K562 (cell line): Measurements from ENCODE around the gene APOBEC3A. TPM values are rescaled to one million over a fixed set of nuclear protein-coding genes. Genes with fewer than 3 reads are reported as not detected.

Experiments
- CHD1 ChIP-seq: fragments of 200-600 bp; sonication (generic); IDR thresholded peaks from one replicate; pipeline ENCODE4 v1.6.1; 2012; ENCODE audit warnings: mild to moderate bottlenecking, moderate library complexity, low read length, inconsistent platforms
- EGR1 ChIP-seq: fragments of 450-650 bp; conservative IDR thresholded peaks from 2 replicates; pipeline ENCODE4 v1.6.1; 2017; ENCODE audit warnings: mild to moderate bottlenecking
- JUND ChIP-seq, 2 experiments: IDR thresholded peaks; 2 replicates in 1 of 2; 3 replicates in 1 of 2; pipeline ENCODE4 v1.6.1; 2011; ENCODE audit warnings: borderline replicate concordance in 2 of 2, low read depth in 2 of 2, low read length in 2 of 2, improper control_type of control experiment in 1 of 2, missing biosample characterization in 1 of 2, missing genetic modification characterization in 1 of 2, missing genetic modification reagents in 1 of 2
- POU5F1 ChIP-seq: fragments of 150-350 bp; IDR thresholded peaks from 2 replicates; pipeline ENCODE4 v1.6.1; 2014; ENCODE audit warnings: borderline replicate concordance, low read length, low read depth, mild to moderate bottlenecking; ENCODE audit not compliant: partially characterized antibody
- SRSF7 ChIP-seq: fragments of 200-400 bp; formaldehyde crosslinking; optimal IDR thresholded peaks from 2 replicates; pipeline ENCODE3; 2017; ENCODE audit warnings: mild to moderate bottlenecking, low read depth, low read length
- TCF7L2 ChIP-seq: fragments of 150-350 bp; IDR thresholded peaks from 2 replicates; pipeline ENCODE4 v1.6.1; 2016; ENCODE audit warnings: low read depth, mild to moderate bottlenecking, low read length, moderate library complexity
- ZBTB7A ChIP-seq: IDR thresholded peaks from 2 replicates; pipeline ENCODE4 v1.6.1; 2011; ENCODE audit warnings: low read depth, mild to moderate bottlenecking, low read length, moderate library complexity, borderline replicate concordance; ENCODE audit not compliant: control insufficient read depth
- polyA plus RNA-seq, 8 experiments: library from polyadenylated mRNA; depleted of rRNA in 4 of 8; stranded (reverse) in 5 of 8; unstranded in 3 of 8; fragments of >200 nt; fragmentation: Nextera tagmentation in 2 of 8; fragmentation: Illumina TruSeq in 1 of 8; extraction: Ambion mirVana in 2 of 8; extraction: Trizol in 1 of 8; gene quantifications; 2 replicates each; pipeline versions ENCODE4 v1.2.1 to v1.2.3, GENCODE V29; 2011 to 2014; ENCODE audit warnings: inconsistent platforms in 1 of 8, missing spikeins in 1 of 8
- total RNA-seq, 7 experiments: library from RNA; depleted of rRNA in 6 of 7; stranded (reverse); fragments of >200 nt in 6 of 7; fragmentation: Illumina TruSeq in 2 of 7; extraction: Trizol in 2 of 7; gene quantifications; 2 replicates each; pipeline versions ENCODE4 v1.2.1 to v1.2.3, GENCODE V29; 2011 to 2021; ENCODE audit warnings: low replicate concordance in 1 of 7
- TF ChIP-seq, protein P1 (sequence below): fragments of 150-350 bp; IDR thresholded peaks from 2 replicates; pipeline ENCODE4 v1.6.1; 2014; ENCODE audit warnings: low read depth, mild to moderate bottlenecking, low read length, borderline replicate concordance
- TF ChIP-seq, protein P2 (sequence below): IDR thresholded peaks from 3 replicates; pipeline ENCODE4 v1.6.1; 2011; ENCODE audit warnings: borderline replicate concordance, mild to moderate bottlenecking; ENCODE audit not compliant: insufficient read length, insufficient read depth
- TF ChIP-seq, protein P3 (sequence below): fragments of 200-800 bp; sonication (Bioruptor generic); IDR thresholded peaks from 2 replicates; pipeline ENCODE4 v1.6.1; 2017; ENCODE audit warnings: missing genetic modification characterization, missing compliant biosample characterization
- TF ChIP-seq, protein P4 (sequence below): fragments of 450-650 bp; IDR thresholded peaks from 2 replicates; pipeline ENCODE4 v1.6.1; 2016; ENCODE audit warnings: borderline replicate concordance
- TF ChIP-seq, protein P5 (sequence below), 2 experiments: fragments of 250-450 bp in 1 of 2; fragments of 450-650 bp in 1 of 2; sonication (Bioruptor Pico) in 1 of 2; IDR thresholded peaks; 2 replicates each; pipeline versions ENCODE4 v1.6.1 to v1.8.0; 2016 to 2021; ENCODE audit warnings: mild to moderate bottlenecking in 2 of 2, moderate library complexity in 2 of 2, missing compliant biosample characterization in 1 of 2, missing genetic modification characterization in 1 of 2

APOBEC3A gene
- total and polyA plus RNA-seq, 9 of the 15 experiments (the other 6 are each of a cell fraction or from before 2014, with no cell fraction given): 0.04 TPM; not detected in 8

DNA sequence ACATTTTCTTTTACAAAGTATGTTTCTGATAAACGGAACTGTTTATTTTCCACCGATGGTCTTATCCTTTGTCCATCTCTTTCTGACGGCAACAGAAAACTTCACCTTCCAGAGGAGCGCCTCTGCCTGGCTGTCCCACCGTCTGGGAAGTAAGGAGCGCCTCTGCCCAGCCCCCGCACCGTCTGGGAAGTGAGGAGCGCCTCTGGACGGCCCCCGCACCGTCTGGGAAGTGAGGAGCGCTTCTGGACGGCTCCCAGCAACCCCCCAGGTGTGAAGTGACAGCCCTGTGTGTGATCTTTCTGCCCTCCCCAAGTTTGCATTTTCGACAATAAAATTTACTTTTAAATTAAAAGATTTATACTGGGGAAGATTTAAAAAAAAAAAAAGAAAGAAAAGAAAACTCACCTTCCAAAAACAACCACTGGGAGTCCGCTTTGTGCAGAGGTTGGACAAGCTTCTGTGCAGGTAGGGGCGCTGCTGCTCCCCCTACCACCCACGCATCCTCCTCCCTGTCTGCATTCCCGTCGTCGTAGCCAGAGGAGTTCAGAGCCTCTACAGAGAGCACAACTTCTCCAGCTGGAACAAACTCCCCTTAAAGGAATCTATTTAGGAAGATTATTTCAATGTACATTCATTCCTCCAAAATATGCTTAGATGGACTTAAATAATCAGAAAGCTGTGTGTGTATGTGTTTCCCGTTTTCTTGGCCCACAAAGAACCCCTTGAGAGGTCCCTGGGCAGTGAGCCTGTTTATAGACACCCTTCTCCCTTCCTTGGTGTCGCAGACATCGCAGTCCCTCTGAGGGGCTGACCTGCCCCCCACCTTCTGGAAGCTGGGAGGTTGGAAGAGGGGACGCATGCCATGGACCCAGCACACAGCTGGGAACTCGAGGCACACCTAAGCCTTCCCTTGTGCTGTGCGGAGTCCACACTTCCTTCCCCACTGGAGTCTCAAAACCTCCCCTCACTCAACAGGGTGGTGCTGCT lies 23.9 kb downstream of the APOBEC3A start (continued):
- TF ChIP-seq EGR1 (peak; percentile 96), JUND (IDR thresholded peaks at IDR 0.05; ENCODE audit: borderline replicate concordance, low read depth, low read length) (no peak), JUND (tag; IDR thresholded peaks at IDR 0.05; ENCODE audit: borderline replicate concordance, low read depth, low read length) (no peak), POU5F1 (no peak), ZBTB7A (peak; percentile 66; the same call in 1 of the 2 replicates), CHD1 (no peak), TCF7L2 (no peak), SRSF7 (no peak)
- TF ChIP-seq, protein P1, sequence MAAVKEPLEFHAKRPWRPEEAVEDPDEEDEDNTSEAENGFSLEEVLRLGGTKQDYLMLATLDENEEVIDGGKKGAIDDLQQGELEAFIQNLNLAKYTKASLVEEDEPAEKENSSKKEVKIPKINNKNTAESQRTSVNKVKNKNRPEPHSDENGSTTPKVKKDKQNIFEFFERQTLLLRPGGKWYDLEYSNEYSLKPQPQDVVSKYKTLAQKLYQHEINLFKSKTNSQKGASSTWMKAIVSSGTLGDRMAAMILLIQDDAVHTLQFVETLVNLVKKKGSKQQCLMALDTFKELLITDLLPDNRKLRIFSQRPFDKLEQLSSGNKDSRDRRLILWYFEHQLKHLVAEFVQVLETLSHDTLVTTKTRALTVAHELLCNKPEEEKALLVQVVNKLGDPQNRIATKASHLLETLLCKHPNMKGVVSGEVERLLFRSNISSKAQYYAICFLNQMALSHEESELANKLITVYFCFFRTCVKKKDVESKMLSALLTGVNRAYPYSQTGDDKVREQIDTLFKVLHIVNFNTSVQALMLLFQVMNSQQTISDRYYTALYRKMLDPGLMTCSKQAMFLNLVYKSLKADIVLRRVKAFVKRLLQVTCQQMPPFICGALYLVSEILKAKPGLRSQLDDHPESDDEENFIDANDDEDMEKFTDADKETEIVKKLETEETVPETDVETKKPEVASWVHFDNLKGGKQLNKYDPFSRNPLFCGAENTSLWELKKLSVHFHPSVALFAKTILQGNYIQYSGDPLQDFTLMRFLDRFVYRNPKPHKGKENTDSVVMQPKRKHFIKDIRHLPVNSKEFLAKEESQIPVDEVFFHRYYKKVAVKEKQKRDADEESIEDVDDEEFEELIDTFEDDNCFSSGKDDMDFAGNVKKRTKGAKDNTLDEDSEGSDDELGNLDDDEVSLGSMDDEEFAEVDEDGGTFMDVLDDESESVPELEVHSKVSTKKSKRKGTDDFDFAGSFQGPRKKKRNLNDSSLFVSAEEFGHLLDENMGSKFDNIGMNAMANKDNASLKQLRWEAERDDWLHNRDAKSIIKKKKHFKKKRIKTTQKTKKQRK: no peak
- TF ChIP-seq, protein P2, sequence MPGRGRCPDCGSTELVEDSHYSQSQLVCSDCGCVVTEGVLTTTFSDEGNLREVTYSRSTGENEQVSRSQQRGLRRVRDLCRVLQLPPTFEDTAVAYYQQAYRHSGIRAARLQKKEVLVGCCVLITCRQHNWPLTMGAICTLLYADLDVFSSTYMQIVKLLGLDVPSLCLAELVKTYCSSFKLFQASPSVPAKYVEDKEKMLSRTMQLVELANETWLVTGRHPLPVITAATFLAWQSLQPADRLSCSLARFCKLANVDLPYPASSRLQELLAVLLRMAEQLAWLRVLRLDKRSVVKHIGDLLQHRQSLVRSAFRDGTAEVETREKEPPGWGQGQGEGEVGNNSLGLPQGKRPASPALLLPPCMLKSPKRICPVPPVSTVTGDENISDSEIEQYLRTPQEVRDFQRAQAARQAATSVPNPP: no peak
- TF ChIP-seq, protein P3, sequence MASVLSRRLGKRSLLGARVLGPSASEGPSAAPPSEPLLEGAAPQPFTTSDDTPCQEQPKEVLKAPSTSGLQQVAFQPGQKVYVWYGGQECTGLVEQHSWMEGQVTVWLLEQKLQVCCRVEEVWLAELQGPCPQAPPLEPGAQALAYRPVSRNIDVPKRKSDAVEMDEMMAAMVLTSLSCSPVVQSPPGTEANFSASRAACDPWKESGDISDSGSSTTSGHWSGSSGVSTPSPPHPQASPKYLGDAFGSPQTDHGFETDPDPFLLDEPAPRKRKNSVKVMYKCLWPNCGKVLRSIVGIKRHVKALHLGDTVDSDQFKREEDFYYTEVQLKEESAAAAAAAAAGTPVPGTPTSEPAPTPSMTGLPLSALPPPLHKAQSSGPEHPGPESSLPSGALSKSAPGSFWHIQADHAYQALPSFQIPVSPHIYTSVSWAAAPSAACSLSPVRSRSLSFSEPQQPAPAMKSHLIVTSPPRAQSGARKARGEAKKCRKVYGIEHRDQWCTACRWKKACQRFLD (CRISPR knock-in tag): no peak
- TF ChIP-seq, protein P4, sequence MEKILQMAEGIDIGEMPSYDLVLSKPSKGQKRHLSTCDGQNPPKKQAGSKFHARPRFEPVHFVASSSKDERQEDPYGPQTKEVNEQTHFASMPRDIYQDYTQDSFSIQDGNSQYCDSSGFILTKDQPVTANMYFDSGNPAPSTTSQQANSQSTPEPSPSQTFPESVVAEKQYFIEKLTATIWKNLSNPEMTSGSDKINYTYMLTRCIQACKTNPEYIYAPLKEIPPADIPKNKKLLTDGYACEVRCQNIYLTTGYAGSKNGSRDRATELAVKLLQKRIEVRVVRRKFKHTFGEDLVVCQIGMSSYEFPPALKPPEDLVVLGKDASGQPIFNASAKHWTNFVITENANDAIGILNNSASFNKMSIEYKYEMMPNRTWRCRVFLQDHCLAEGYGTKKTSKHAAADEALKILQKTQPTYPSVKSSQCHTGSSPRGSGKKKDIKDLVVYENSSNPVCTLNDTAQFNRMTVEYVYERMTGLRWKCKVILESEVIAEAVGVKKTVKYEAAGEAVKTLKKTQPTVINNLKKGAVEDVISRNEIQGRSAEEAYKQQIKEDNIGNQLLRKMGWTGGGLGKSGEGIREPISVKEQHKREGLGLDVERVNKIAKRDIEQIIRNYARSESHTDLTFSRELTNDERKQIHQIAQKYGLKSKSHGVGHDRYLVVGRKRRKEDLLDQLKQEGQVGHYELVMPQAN: no peak
- TF ChIP-seq, protein P5, sequence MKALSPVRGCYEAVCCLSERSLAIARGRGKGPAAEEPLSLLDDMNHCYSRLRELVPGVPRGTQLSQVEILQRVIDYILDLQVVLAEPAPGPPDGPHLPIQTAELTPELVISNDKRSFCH (CRISPR knock-in tag; IDR thresholded peaks at IDR 0.05): no peak
- TF ChIP-seq, protein P5 (tag; IDR thresholded peaks at IDR 0.05): no peak
